Stomach (tissue), 9 donors: Measurements from ENCODE around the gene STRA8. TPM values are rescaled to one million over a fixed set of nuclear protein-coding genes. Genes with fewer than 3 reads are reported as not detected.

Experiments used
- DNase-seq, 2 donors: peaks; one replicate each; pipeline versions ENCODE4 v3.0.0 to v3.0.0-alpha.2; 2013 to 2019
- H3K27ac ChIP-seq, 5 donors: fragments of 200-600 bp in 4 of 5; sonication (generic) in 4 of 5; one replicate each; pipeline ENCODE4 v1.5.1; 2013 to 2019; ENCODE audit warnings: mild to moderate bottlenecking in 1 of 5, moderate library complexity in 1 of 5
- H3K27me3 ChIP-seq, 3 donors: fragments of 200-600 bp; sonication (generic); one replicate each; pipeline ENCODE4 v1.5.1; 2017 to 2019; ENCODE audit warnings: mixed run types in 1 of 3
- H3K36me3 ChIP-seq, 4 donors: fragments of 200-600 bp; sonication (generic); 1 replicate in 3 of 4; 2 replicates in 1 of 4; pipeline ENCODE4 v1.5.1; 2016 to 2019
- H3K4me1 ChIP-seq, 4 donors: fragments of 200-600 bp; sonication (generic); one replicate each; pipeline ENCODE4 v1.5.1; 2016 to 2019
- H3K4me3 ChIP-seq, 4 donors: fragments of 200-600 bp; sonication (generic) in 3 of 4; one replicate each; pipeline ENCODE4 v1.5.1; 2016 to 2019; ENCODE audit warnings: mild to moderate bottlenecking in 1 of 4
- H3K9me3 ChIP-seq, 4 donors: fragments of 200-600 bp; sonication (generic); one replicate each; pipeline ENCODE4 v1.5.1; 2016 to 2019
- CTCF ChIP-seq, 7 experiments: fragments of 450-650 bp in 4 of 7; fragments of 200-600 bp in 3 of 7; sonication (generic) in 3 of 7; IDR thresholded peaks; one replicate each; pipeline ENCODE4 v1.5.1; 2016 to 2019; ENCODE audit warnings: antibody characterized with exemption in 7 of 7, control low read depth in 2 of 7, mild to moderate bottlenecking in 1 of 7
- EP300 ChIP-seq: sonication (generic); formaldehyde crosslinking; IDR thresholded peaks from one replicate; pipeline ENCODE4 v1.6.1; 2017; ENCODE audit warnings: antibody characterized with exemption
- POLR2A ChIP-seq, 4 donors: fragments of 450-650 bp; IDR thresholded peaks; one replicate each; pipeline ENCODE4 v1.6.1; 2016; ENCODE audit warnings: antibody characterized with exemption in 4 of 4, control low read depth in 2 of 4, mild to moderate bottlenecking in 1 of 4, moderate library complexity in 1 of 4
- POLR2AphosphoS5 ChIP-seq, 3 donors: sonication (generic); formaldehyde crosslinking; IDR thresholded peaks; one replicate each; pipeline ENCODE4 v1.6.1; 2016; ENCODE audit warnings: antibody characterized with exemption in 3 of 3
- WGBS, 5 donors: extraction: QIAGEN DNeasy Blood & Tissue Kit in 3 of 5; methylation state at CpG; one replicate each; pipeline versions ENCODE4 v1.1.5 to v1.1.7; 2013 to 2018; 5-methylcytosine and 5-hydroxymethylcytosine counted together
- intact Hi-C: fragments of 100-400 bp; cut with DNase I; formaldehyde crosslinking; loops from one replicate; pipeline ENCODE4 v1.15.1; 2023; ENCODE audit warnings: low total_unique reads
- polyA plus RNA-seq, 3 donors: library from polyadenylated mRNA; stranded (reverse); fragments of 200-250 nt; gene quantifications; one replicate each; pipeline ENCODE4 v1.2.3, GENCODE V29; 2013
- total RNA-seq, 5 donors: library from RNA; depleted of rRNA; stranded (reverse); fragments of >200 nt; gene quantifications; one replicate each; pipeline versions ENCODE4 v1.1.0 to v1.2.3, GENCODE V29; 2014 to 2016
- donor health status: healthy with polysubstance abuse.
- donor health status: Bipolar disorder and iron deficiency.
- donor health status: healthy.

STRA8 gene
- total and polyA plus RNA-seq, 8 donors = not detected

GRCh38 chr7:135272303-135272702, 38.7 kb downstream of the STRA8 start:
- Histone ChIP-seq H3K27me3 (peaks cover 0 to 16% (median 0%) of the 10 kb centered on the region in 3 donors), H3K36me3 (no peaks in the 10 kb centered on the region), H3K9me3 (no peaks in the 10 kb centered on the region), H3K27ac (no peak overlapping the region), H3K4me3 (no peak overlapping the region), H3K4me1 (peaks cover 0 to 6% (median 3%) of the 10 kb centered on the region in 4 donors)
- intact Hi-C loops = loop anchor here (10.0 kb wide), 1 partner anchor 372 kb away; no protein-coding TSS in a partner anchor
- WGBS, 5 donors = 84 to 92% (median 90%) methylated on average over 3 of the region's 3 CpGs
- TF ChIP-seq POLR2AphosphoS5 (IDR thresholded peaks at IDR 0.05) (no peak), POLR2A (IDR thresholded peaks at IDR 0.05) (no peak), EP300 (no peak), CTCF (IDR thresholded peaks at IDR 0.05) (no peak)
- DNase-seq = no peak

- WGBS, 5 donors = 80 to 87% (median 84%) methylated on average over 4 of the region's 4 CpGs
- H3K36me3 ChIP-seq = no peaks in the 10 kb centered on the region
- peaks cover 0 to 12% (median 0%) of the 10 kb centered on the region in 3 donors for H3K27me3 ChIP-seq
- H3K4me1 ChIP-seq = peaks cover 0 to 6% (median 3%) of the 10 kb centered on the region in 4 donors
- intact Hi-C loops = loop anchor here (10.0 kb wide), 1 partner anchor 371 kb away; no protein-coding TSS in a partner anchor
- H3K4me3 ChIP-seq = no peak overlapping the region
- DNase-seq = no peak
- H3K27ac ChIP-seq = no peak overlapping the region
- TF ChIP-seq EP300 (no peak), CTCF (IDR thresholded peaks at IDR 0.05) (no peak), POLR2AphosphoS5 (IDR thresholded peaks at IDR 0.05) (no peak), POLR2A (IDR thresholded peaks at IDR 0.05) (no peak)
- H3K9me3 ChIP-seq = no peaks in the 10 kb centered on the region
Observed at GRCh38 chr7:135273581-135273980, 39.9 kb downstream of the STRA8 start.

- intact Hi-C loops = loop anchor here (10.0 kb wide), 1 partner anchor 370 kb away; no protein-coding TSS in a partner anchor
- WGBS, 5 donors = 37 to 41% (median 40%) methylated on average over 14 of the region's 14 CpGs
- H3K27ac ChIP-seq = no peak overlapping the region
- peaks cover 0 to 6% (median 3%) of the 10 kb centered on the region in 4 donors for H3K4me1 ChIP-seq
- peak; percentile 72 to 85 for DNase-seq
- H3K9me3 ChIP-seq = no peaks in the 10 kb centered on the region
- TF ChIP-seq EP300 (no peak), CTCF (IDR thresholded peaks at IDR 0.05) (peak in 5 of 7 experiments; percentile 48 to 89 (median 87))
- H3K4me3 ChIP-seq = no peak overlapping the region
- peaks cover 0 to 13% (median 0%) of the 10 kb centered on the region in 3 donors for H3K27me3 ChIP-seq
- no peaks in the 10 kb centered on the region for H3K36me3 ChIP-seq
Observed at GRCh38 chr7:135274495-135275268, 41.0 kb downstream of the STRA8 start.

- 89 to 92% (median 91%) methylated on average over 10 of the region's 10 CpGs for WGBS, 5 donors
- peaks cover 0 to 12% (median 0%) of the 10 kb centered on the region in 3 donors for H3K27me3 ChIP-seq
- no peak overlapping the region for H3K27ac ChIP-seq
- no peak for TF ChIP-seq CTCF (IDR thresholded peaks at IDR 0.05)
- no peak for TF ChIP-seq POLR2A (IDR thresholded peaks at IDR 0.05)
- intact Hi-C loops = loop anchor here (10.0 kb wide), 1 partner anchor 369 kb away; no protein-coding TSS in a partner anchor
- no peaks in the 10 kb centered on the region for H3K9me3 ChIP-seq
- no peaks in the 10 kb centered on the region for H3K36me3 ChIP-seq
- peaks cover 0 to 8% (median 4%) of the 10 kb centered on the region in 4 donors for H3K4me1 ChIP-seq
- no peak overlapping the region for H3K4me3 ChIP-seq
- DNase-seq = no peak
Observed at GRCh38 chr7:135275971-135276580, 42.4 kb downstream of the STRA8 start.
